D341Med (cell line): ENCODE measurements around the gene TLE3.
"Not testable (repeated sequence)": the region's sequence is repeated elsewhere in the genome, so short reads cannot be mapped to it uniquely, and the experiment has no call there.

ENCODE experiments used
- DNase-seq: peaks from one replicate; pipeline ENCODE4 v3.0.0; 2012; ENCODE audit warnings: low spot score

TLE3 gene

DNA sequence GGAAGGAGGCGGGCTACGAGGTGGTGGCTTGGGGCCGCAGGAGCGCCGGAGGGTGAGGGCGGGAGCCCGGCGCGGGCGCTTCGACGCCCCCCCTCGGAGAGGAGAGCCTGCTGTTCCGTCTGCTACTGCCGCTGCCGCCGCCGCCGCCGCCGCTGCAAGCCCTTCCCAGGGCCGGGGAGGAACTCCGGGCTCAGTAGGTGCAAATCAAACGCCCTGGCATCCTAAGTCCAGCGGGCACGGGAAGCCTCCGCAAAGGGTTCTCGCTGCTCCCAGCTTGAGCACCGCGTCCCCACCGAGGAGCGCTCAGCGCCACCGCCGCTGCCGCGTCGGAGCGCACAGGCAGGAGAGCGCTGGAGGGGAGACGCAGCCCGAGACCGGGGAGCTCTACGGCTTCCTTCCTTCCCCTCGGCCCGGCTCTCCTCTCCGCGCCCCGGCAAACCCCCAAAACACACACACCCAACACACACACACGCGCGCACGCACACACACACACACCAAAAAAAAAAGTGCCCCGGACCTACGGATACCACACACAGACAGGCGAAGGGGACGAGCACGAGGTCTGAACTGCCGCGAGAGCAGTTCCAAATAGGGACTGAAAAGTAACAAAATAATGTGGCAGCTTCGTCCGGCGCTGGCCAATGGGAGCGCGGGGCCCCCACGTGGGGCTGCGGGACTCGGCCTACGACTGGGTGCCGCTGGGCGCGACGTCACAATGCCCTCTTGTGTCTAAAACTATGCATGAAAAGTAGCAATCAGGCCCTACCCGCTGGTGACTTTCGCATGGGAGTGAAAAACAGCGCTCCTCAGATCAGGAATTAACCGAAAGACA, at the start of gene TLE3:
Gene TLE3, minus strand, starts transcription at position 597 of the 832 bp plus-strand sequence. CDS start 1,119 bp downstream, outside the sequence.
- peak; percentile 100 for DNase-seq

DNA sequence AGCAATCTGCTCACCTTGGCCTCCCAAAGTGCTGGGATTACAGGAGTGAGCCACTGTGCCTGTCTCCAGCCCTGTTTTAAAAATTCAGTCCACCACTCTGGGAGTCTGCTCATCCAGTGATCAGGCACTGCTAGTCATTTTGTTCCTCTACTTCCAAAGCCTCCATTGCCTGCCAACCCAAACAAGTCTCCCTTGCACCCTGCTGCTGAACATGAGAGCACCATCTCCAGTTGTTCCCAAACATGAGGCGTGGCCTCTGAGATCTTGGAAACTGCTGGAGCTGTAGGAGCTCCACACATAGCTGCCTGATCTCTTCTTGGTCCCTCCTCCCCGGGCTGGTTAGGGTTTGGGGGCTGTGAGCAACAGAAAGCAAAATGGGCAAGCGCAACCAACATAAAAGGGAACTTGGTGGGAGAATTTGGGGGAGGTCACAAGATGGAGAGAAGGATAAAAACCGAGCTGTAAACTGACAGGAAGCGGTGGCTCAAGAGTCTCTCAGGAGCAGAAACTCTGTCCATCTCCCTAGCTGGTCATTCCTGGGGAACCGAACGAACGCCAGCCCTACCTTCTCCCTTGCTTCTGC, 49.6 kb upstream of the TLE3 start:
- no peak for DNase-seq

DNA sequence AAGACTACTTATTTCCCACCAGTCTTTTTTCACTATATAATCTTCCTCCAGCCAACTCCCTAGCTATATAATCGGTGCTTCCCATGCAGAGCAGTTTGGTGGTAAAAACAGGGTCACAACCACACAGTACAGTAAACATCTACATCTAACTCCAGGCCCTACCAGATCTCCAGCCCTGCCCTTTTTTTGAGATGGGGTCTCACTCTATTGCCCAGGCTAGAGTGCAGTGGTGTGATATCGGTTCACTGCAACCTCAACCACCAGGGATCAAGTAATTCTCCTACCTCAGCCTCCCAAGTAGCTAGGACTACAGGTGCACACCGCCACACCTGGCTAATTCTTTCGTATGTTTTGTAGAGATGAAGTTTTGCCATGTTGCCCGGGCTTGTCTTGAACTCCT, 49.1 kb upstream of the TLE3 start:
- DNase-seq = no peak

DNA sequence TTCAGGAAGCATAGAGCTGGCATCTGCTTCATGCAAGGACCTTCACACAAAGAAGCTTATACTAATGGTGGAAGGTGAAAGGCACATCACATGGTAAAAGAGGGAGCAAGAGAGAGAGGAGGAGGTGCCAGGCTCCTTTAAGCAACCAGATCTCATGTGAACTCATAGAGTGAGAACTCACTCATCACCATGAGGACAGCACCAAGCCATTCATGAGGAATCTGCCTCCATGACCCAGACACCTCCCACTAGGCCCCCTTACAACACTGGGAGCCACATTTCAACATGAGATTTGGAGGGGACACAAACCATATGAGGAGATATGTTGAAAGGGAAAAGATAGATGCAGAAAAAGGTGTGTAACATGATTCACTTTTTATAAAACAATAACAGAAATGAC, 48.4 kb upstream of the TLE3 start:
- no peak for DNase-seq

DNA sequence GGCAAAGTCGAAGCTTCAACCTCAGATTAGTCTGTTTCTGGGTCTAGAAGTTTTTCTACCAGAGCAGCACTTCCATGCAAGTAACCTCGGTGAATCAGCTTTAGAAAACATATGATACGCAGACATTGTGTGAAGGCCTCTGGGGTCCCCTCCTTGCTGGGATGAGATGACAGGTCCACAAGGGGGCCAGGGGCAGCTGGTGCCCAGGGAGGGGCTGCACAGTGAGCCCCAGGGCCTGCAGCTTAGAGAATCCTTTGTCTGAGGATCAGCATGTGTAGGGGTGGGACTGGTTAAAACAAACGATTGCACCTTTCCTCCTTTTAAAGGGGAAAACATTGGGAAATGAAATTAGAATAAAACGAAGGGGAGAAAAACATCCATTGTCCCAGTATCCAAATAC, 47.5 kb upstream of the TLE3 start:
- DNase-seq = no peak

DNA sequence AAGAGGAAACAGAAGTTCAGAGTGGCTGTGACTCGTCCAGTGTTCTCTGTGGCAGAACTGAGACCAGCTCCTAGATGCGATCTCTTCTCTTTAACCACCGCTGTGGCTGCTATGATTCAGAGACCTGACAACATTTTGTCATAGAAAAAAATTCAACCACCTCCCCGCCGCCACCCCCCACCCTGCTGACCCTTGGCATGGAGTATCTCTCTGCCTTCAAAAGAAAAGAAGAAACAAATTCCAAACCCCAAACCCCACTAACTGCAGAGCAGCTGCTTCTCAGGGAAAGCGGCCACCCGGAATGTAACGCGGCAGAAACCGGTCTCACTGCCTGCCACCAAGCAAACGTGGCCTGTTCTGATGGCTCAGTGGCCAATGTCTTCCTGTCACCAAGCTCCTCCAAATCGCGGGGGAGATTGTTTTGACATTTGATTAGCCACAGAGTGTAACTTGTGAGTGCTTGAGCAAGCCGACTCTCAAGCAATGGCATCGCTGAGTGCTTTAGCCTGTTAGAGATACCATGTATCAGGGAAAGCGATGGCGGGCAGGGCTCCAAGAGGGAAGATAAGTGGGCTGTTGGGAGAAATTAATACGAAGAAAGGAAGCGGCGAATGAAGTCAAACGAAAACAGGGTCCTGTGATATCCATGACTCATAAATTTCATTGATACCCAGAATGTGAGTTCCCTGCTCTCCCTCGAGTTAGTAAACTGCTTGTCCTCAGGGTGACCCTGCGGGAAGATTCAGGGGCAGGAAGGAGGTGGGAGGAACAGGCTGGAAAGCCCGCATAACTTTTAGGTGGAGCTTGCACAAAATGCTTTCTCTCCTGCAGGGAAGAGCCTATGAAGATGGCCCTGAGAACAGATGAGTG, 44.8 kb upstream of the TLE3 start:
- DNase-seq = no peak

DNA sequence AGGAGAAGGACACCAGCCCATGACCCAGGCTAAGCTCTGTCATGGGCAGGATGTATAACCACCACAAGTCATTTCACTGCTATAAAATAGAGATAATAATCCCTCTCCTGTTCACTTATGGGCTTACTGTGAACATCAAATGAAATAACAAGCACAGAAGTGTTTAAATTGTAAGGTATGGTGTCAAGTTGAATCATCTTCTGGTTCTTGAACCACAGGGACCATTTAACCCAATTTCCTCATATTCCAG, 44.3 kb upstream of the TLE3 start:
- no peak for DNase-seq

DNA sequence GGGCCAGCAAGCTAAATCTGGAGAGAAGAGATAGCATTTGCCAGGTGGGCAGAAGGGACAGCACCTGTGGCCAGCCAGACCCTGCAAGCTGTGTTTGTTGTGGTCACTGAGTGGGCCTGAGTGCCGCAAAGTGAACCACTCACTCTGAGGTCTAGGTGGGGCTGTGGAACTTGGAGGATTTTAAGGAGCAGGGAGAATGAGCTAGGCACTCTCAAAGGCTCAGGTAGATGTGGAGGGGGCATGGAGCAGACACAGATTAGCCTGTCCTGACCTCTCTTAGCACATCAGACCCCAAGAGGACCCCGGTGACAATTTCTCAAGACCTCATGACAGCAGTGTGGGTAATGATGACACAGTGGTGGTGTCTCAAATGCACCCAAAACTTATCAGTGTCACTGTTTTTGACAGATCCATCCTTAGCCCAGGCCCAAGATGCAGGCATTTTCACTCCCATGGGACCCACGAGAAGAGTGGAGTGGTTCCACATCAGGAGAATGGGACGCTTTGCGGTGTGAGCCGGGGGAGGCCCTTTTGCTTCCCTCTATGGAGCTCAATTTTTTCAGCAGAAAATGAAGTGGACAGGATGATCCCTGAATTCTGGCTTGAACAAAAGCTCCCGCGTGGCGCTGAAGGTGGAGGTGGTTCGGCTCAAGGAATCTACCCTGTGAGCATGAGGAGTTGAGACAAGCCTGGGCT, 43.8 kb upstream of the TLE3 start:
- DNase-seq = no peak

DNA sequence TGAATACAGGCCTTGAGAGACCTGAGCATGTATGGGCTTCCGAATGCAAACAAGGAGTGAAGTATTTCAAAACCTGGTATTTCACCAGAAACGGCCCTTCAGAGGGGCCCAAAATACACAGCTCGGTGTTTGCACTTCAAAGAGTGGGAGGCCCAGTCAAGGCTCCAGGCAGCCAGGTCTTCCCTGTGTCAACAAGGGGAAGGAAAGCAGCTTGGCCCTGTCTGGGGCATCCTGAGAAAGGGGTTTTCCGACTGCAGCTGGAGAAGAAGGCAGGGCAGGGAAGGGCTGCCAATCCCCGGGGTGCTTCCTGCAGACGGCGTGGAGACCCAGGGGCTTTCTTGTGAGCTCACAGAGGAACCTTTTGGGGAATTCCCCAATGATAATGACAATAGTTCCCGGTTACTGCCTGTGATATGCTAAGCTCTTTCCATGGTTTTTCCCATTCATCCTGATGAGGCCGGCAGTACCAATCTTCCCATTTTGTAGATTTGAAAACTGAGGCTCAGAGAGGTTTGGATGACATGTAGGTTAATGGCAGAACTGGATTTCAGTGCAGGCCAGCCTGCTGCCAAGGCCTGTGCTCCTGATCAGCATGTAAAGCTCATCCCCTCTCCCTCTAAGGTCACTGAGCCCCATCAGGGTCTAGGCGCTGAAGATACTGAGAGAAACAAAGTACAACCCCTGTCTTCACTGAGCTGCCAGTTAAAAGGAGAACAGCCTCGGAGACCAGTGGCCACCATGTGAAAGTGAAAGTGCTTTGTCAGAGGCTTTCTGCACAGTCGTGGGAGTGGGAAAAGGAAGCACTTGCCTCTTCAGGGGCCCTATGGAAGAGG, 43.0 kb upstream of the TLE3 start:
- no peak for DNase-seq

DNA sequence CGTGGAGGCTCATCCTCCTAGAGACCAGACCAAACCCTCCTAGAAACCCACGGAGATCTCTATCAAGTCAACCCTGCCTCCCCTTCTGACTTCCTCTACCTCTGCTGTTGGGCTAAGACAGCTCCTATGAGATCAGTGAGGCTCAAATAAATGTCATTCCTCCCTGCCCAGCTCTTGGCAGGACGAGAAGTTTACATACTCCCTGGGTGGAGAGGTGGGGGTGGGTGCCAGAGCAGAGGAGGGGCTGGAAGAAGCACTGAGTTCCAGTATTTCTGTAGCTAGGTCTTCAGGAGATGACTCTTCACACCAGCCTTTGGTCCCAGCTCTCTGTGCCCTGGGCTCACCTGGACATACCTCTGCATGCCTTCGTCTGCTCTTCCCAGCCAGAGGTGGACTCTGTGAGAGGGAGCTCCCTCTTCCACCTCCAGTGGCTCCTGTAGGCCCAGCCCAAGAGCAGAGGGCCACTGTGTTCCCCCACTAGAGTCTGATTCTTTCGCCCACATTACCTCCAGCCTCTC, 42.4 kb upstream of the TLE3 start:
- no peak for DNase-seq

DNA sequence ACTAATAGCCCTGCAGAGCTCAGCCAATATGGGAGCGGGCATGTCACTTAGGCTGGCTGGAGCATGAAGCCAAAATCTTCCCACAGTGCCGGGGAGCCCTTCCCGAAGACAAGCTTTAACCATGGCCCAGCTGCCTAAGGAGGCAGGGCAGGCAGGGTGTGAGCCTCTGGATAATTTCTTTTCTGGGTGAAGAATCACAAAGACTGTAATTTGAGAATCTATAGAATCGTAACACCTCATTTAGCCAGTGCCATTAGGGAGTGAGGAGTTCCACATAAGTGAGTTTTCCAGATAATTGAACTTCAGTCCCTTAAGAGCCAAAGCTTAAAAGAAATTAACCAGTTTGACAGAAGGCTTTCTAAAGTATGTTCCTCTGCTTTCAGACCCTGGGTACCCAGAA, 40.2 kb upstream of the TLE3 start:
- DNase-seq = no peak

DNA sequence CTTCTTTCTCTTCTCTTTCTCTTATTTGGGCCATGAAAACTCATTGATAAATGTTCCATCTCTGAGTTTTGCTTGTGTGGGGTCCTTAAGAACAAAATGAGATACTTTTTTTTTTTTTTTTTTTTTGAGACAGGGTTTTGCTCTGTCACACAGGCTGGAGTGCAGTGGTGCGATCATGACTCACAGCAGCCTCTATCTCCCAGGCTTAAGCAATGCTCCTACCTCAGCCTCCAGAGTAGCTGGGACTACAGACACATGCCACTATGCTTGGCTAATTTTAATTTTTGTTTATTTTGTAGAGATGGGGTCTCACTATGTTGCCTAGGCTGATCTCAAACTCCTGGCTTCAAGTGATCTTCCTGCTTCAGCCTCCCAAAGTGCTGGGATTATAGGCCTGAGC, 39.3 kb upstream of the TLE3 start:
- DNase-seq = not testable (repeated sequence)

DNA sequence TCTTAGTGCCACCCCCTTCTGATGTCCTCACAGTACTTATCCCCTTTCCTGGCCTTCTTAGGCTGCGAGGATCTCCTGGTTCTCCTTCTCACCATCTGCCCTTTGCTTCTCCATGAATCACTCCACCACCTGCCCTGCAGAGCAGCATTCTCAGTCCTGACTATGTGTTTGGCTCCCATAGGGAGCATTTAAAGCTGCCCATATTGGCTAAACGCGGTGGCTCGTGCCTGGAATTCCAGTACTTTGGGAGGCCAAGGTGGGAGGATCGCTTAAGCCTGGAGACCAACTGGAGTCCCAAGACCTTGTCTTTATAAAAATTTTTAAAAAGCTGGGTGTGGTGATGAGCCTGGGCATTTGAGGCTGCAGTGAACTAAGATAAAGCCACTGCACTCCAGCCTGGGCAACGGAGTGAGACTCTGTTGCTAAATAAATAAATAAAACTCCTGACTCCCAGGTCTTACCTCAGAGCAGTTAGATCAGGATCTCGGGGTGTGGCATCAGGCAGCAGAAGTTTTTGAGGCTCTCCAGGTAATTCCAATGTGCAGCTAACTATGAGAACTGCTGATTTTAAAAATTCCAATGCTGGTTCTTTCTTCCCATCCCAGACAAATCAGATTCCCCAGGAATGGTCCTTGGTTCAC, 36.2 kb upstream of the TLE3 start:
- DNase-seq = no peak

DNA sequence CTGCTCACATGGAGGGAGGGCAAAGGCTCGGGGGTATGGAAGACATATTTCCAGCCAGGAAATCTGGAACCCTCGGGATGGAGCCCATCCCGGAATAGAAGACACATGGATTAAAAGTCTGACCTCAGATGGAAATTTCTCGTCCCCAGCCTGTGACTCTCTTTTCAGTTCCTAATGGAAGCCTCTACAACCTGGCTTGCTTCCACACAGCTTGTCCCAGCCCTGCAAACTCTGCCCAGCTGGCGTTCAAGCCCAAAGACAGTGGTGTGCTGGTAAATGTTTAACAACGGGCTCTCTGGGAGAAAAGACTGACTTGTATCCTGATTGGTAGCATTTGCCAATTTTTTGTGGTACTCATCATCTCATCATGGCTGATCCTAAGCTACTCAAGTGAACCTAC, 35.6 kb upstream of the TLE3 start:
- DNase-seq = no peak

DNA sequence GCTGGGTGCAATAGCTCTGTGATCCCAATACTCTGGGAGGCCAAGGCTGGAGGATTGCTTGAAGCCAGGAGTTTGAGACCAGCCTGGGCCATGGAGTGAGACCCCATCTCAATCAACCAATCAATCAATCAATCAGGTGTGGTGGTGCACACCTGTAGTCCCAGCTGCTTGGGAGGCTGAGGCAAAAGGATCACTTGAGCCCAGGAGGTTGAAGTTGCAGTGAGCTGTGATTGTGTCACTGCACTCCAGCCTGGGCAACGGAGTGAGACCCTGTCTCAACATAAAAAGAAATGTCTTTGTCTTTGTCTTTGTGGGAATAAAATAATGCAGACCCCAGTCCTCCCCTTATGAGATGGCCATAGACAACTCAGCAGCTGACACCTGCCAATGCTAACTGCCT, 34.9 kb upstream of the TLE3 start:
- no peak for DNase-seq

DNA sequence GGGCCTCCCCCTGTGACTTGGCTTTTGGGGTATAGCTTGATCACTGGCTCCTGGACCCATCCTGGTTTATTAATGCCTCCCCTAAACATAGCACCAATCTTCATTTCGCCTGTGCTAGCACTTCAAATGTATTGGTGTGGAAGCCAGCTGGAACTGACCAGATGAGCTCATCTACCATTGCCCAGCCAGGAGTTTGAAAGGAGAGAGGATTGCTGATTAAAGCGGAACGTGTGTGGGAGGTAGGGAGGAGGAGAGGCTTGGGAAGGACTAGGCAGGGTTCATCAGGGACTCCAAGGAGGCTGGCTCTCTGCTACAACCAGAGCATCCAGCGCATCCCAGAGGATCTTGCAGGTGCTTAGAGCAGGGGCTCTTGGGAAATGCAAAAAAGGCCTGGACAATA, 34.4 kb upstream of the TLE3 start:
- no peak for DNase-seq

DNA sequence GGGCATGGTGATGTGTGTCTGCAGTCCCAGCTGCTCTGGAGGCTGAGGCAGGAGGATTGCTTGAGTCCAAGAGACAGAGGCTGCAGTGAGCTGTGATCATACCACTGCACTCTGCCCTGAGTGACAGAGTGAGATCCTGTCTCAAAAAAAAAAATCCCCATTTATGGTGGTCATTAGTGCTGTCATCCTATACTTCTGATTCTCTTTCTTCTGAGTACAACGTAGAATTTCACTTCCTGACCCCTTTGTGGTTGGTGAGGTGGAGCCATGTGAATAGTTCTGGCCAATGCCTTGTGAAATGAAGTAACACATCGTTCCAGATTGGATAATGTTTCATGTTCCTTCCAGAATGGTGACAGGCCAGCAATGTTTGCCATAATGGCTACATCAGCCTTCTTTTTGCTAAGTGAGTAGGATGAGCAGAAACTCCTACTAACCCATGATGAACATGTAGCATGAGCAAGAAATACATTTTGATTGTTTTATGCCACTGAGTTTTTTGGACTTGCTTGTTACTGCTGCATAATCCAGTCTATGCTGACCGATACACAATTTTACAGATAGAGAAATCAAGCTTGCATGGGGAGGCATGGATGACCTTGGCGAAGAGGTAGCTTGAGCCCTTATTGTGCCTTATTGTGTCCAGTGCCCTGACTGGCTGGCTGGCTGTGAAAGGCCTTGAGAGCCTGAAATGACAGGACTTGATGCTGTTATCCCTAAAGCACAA, 30.9 kb upstream of the TLE3 start:
- DNase-seq = no peak

DNA sequence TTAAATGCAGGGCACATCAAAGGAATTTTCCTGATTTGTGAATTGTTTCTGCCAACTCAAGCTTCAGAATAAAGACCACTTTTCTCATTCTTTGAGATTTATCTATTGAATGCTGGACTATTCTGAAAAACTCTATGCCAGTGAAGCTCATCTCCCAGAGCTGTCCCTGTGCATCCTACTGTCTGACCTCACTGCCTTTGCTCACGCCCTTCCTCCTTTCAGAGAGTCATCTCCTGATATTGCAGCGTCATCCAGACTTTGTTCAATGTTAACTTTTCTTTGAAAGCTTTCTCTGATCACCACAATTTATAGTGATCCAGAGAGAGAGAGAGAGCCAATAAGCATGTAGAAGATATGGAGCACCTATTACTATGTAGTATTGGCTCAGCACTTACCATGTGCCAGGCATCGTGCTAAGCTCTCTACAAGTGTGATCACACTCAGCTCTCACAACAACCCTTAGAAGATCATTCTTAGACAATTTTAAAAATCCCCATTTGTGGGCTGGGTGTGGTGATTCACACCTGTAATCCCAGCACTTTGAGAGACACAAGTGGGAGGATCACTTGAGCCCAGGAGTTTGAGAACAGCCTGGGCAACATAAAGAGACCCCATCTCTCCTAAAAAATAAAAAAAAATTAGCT, 30.2 kb upstream of the TLE3 start:
- DNase-seq = no peak

DNA sequence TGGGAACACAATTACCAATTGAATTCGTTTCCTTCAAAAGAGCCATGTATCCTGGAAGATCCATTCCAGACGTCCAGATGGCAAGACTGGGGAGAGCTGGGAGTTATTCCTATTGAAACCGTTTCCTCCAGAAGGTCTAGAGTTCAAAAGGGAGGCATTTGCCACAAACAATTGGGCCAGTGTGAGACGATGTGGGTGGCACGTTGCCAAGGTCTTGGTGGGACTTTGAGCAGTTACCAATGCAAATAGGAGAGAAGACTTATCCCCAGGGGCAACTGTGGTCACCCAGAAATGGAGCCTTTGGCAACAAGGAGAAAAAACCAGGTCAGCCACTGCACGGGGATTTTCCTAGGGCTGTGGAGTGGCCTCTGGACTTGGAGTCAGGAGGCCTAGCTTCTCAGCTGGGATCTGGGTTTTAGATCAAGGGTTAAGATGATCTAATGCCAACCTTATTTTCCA, 29.6 kb upstream of the TLE3 start:
- DNase-seq = no peak

DNA sequence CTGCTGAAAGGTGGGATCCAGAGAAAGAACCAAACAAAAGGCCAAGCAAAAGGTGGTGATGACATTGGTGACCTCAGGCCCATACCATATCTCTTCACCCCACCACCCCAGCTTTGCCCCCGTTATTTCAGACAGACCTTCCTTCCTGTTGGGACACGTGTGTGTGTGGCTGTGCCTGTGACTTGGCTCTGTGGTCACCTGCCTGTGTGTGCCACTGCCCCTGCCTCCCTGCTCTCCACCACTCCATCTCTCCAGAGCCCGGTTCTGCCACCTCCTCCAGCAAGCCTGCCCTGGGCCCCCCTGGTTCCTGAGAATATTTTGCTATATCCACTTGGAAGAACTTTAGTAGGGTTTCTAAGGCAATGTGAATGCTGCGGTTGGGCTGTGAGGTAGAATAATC, 28.6 kb upstream of the TLE3 start:
- no peak for DNase-seq
